Activated naive CD4-positive, alpha-beta T cell treated with anti-CD3 and anti-CD28 coated beads, Interleukin-2, amount 50 U/mL, for 72 hours (primary cell): ENCODE results near the gene CREBBP. TPM values are rescaled to one million over a fixed set of nuclear protein-coding genes. Genes with fewer than 3 reads are reported as not detected.
A peak's percentile ranks its signal among the peaks of the same experiment; 100 is the strongest.

Experiments used
- ATAC-seq, 2 donors: fragments of 150-1000 bp; cut with Tn5 transposase; 2 replicates each; pipeline ENCODE4 v1.10.0; 2021; ENCODE audit warnings: mild to moderate bottlenecking in 2 of 2, moderate library complexity in 2 of 2
- DNase-seq, 2 donors: peaks; one replicate each; pipeline ENCODE4 v3.0.0; 2021 to 2022; ENCODE audit warnings: low spot score in 2 of 2
- H3K27ac Mint-ChIP-seq, 2 donors: one replicate each; pipeline ENCODE4 v1.8.0; 2022; ENCODE audit warnings: mild to moderate bottlenecking in 2 of 2, mixed read lengths in 2 of 2
- H3K36me3 Mint-ChIP-seq, 2 donors: one replicate each; pipeline ENCODE4 v1.8.0; 2022; ENCODE audit warnings: mixed read lengths in 2 of 2
- H3K9me3 Mint-ChIP-seq, 2 donors: one replicate each; pipeline ENCODE4 v1.8.0; 2022; ENCODE audit warnings: mixed read lengths in 2 of 2
- total RNA-seq, 2 donors: library from RNA; stranded (reverse); gene quantifications; one replicate each; pipeline ENCODE4 v1.2.3, GENCODE V29; 2022

Gene CREBBP
- total RNA-seq, 2 donors from 2014 or later, result 39.9 to 50.0 TPM

GRCh38 chr16:3797904-3798811 is 82.4 kb downstream of the CREBBP start:
- peaks cover 0 to 14% of the 10 kb centered on the region in 2 donors for H3K36me3 Mint-ChIP-seq
- DNase-seq (no peak), ATAC-seq (peak; percentile 57 to 59)
- H3K9me3 Mint-ChIP-seq, result no peaks in the 10 kb centered on the region
- no peak overlapping the region for H3K27ac Mint-ChIP-seq

- H3K27ac Mint-ChIP-seq, result no peak overlapping the region
- peaks cover 6 to 15% of the 10 kb centered on the region in 2 donors for H3K36me3 Mint-ChIP-seq
- DNase-seq, result no peak
- peak; percentile 72 to 79 for ATAC-seq
- H3K9me3 Mint-ChIP-seq, result no peaks in the 10 kb centered on the region
Measured at GRCh38 chr16:3797473-3797872, 83.0 kb downstream of the CREBBP start.

- H3K9me3 Mint-ChIP-seq, result no peaks in the 10 kb centered on the region
- no peak for DNase-seq
- H3K36me3 Mint-ChIP-seq, result peaks cover 21 to 27% of the 10 kb centered on the region in 2 donors
- ATAC-seq, result no peak
- H3K27ac Mint-ChIP-seq, result no peak overlapping the region
Measured at GRCh38 chr16:3793161-3793576, 87.3 kb downstream of the CREBBP start.

- Mint-ChIP-seq H3K9me3 (no peaks in the 10 kb centered on the region), H3K36me3 (peaks cover 21 to 27% of the 10 kb centered on the region in 2 donors), H3K27ac (no peak overlapping the region)
- DNase-seq (no peak), ATAC-seq (no peak)
Measured at GRCh38 chr16:3792472-3793012, 88.0 kb downstream of the CREBBP start.

- DNase-seq (no peak), ATAC-seq (no peak)
- Mint-ChIP-seq H3K27ac (no peak overlapping the region), H3K9me3 (no peaks in the 10 kb centered on the region), H3K36me3 (peaks cover 21 to 27% of the 10 kb centered on the region in 2 donors)
Measured at GRCh38 chr16:3791701-3792100, 88.8 kb downstream of the CREBBP start.

GRCh38 chr16:3789375-3790099 is 91.0 kb downstream of the CREBBP start:
- Mint-ChIP-seq H3K36me3 (peaks cover 21 to 27% of the 10 kb centered on the region in 2 donors), H3K27ac (no peak overlapping the region), H3K9me3 (no peaks in the 10 kb centered on the region)
- ATAC-seq (peak; percentile 87 to 95), DNase-seq (no peak)

GRCh38 chr16:3788711-3789374 is 91.7 kb downstream of the CREBBP start:
- no peak for DNase-seq
- no peaks in the 10 kb centered on the region for H3K9me3 Mint-ChIP-seq
- no peak overlapping the region for H3K27ac Mint-ChIP-seq
- peak in 1 of 2 donors; percentile 3 for ATAC-seq
- peaks cover 21 to 27% of the 10 kb centered on the region in 2 donors for H3K36me3 Mint-ChIP-seq

GRCh38 chr16:3787924-3788661 is 92.4 kb downstream of the CREBBP start:
- H3K9me3 Mint-ChIP-seq, result no peaks in the 10 kb centered on the region
- peaks cover 21 to 27% of the 10 kb centered on the region in 2 donors for H3K36me3 Mint-ChIP-seq
- DNase-seq (no peak), ATAC-seq (no peak)
- no peak overlapping the region for H3K27ac Mint-ChIP-seq

GRCh38 chr16:3785413-3785812 is 95.1 kb downstream of the CREBBP start:
- ATAC-seq (no peak), DNase-seq (no peak)
- Mint-ChIP-seq H3K27ac (no peak overlapping the region), H3K9me3 (no peaks in the 10 kb centered on the region), H3K36me3 (peaks cover 4 to 6% of the 10 kb centered on the region in 2 donors)

- Mint-ChIP-seq H3K27ac (no peak overlapping the region), H3K9me3 (no peaks in the 10 kb centered on the region), H3K36me3 (no peaks in the 10 kb centered on the region)
- DNase-seq, result no peak
- ATAC-seq, result no peak
Measured at GRCh38 chr16:3783516-3783915, 97.0 kb downstream of the CREBBP start.

- no peaks in the 10 kb centered on the region for H3K9me3 Mint-ChIP-seq
- ATAC-seq (no peak), DNase-seq (no peak)
- no peak overlapping the region for H3K27ac Mint-ChIP-seq
- H3K36me3 Mint-ChIP-seq, result no peaks in the 10 kb centered on the region
Measured at GRCh38 chr16:3782566-3782965, 97.9 kb downstream of the CREBBP start.

GRCh38 chr16:3781421-3781820 is 99.1 kb downstream of the CREBBP start:
- DNase-seq (no peak), ATAC-seq (peak in 1 of 2 donors; percentile 49)
- Mint-ChIP-seq H3K27ac (no peak overlapping the region), H3K9me3 (no peaks in the 10 kb centered on the region), H3K36me3 (no peaks in the 10 kb centered on the region)

GRCh38 chr16:3780570-3780969 is 99.9 kb downstream of the CREBBP start:
- no peaks in the 10 kb centered on the region for H3K36me3 Mint-ChIP-seq
- peak overlapping the region in 1 of 2 donors; percentile 17 for H3K27ac Mint-ChIP-seq
- DNase-seq (no peak), ATAC-seq (peak; percentile 26 to 66)
- no peaks in the 10 kb centered on the region for H3K9me3 Mint-ChIP-seq

GRCh38 chr16:3776316-3776715 is 104.2 kb downstream of the CREBBP start:
- ATAC-seq, result no peak
- Mint-ChIP-seq H3K9me3 (no peaks in the 10 kb centered on the region), H3K27ac (peak overlapping the region; percentile 60 to 64), H3K36me3 (no peaks in the 10 kb centered on the region)
- no peak for DNase-seq

- Mint-ChIP-seq H3K36me3 (peaks cover 0 to 5% of the 10 kb centered on the region in 2 donors), H3K27ac (no peak overlapping the region), H3K9me3 (no peaks in the 10 kb centered on the region)
- no peak for DNase-seq
- no peak for ATAC-seq
Measured at GRCh38 chr16:3774819-3775218, 105.7 kb downstream of the CREBBP start.

- Mint-ChIP-seq H3K36me3 (peaks cover 0 to 5% of the 10 kb centered on the region in 2 donors), H3K27ac (no peak overlapping the region), H3K9me3 (no peaks in the 10 kb centered on the region)
- DNase-seq (no peak), ATAC-seq (no peak)
Measured at GRCh38 chr16:3774156-3774767, 106.3 kb downstream of the CREBBP start.
